WTC11 (cell line): ENCODE measurements around the gene CD1B. TPM values are rescaled to one million over a fixed set of nuclear protein-coding genes. Genes with fewer than 3 reads are reported as not detected.

ENCODE experiments used
- ATAC-seq: fragments of 200-7000 bp; cut with Tn5 transposase; 2 replicates; pipeline ENCODE4 v1.10.0; 2021; ENCODE audit warnings: mild to moderate bottlenecking, moderate library complexity
- CTCF ChIA-PET: fragments of 300-600 bp; sonication (Branson Sonifier 250); formaldehyde crosslinking; loops from one replicate; lab custom pipeline; 2021; ENCODE audit warnings: antibody characterized with exemption; lab: Charles Lee
- POLR2A ChIA-PET: fragments of 350-600 bp; sonication (Branson Sonifier 250); formaldehyde crosslinking; loops from one replicate; lab custom pipeline; 2021; ENCODE audit warnings: antibody characterized with exemption; lab: Charles Lee
- DNase-seq: peaks from one replicate; pipeline ENCODE4 v3.0.0; 2021; ENCODE audit warnings: low spot score
- H3K27ac Mint-ChIP-seq: 2 replicates; pipeline ENCODE4 v1.8.0; 2021; ENCODE audit warnings: mixed read lengths
- H3K27me3 Mint-ChIP-seq: 2 replicates; pipeline ENCODE4 v1.8.0; 2021; ENCODE audit warnings: low read depth, mild to moderate bottlenecking, moderate library complexity, mixed read lengths
- H3K36me3 Mint-ChIP-seq: 2 replicates; pipeline ENCODE4 v1.8.0; 2021; ENCODE audit warnings: mixed read lengths
- H3K4me1 Mint-ChIP-seq: 2 replicates; pipeline ENCODE4 v1.8.0; 2022; ENCODE audit warnings: mixed read lengths
- H3K4me3 Mint-ChIP-seq: 2 replicates; pipeline ENCODE4 v1.8.0; 2021; ENCODE audit warnings: mild to moderate bottlenecking, moderate library complexity, mixed read lengths
- H3K9me3 Mint-ChIP-seq: 2 replicates; pipeline ENCODE4 v1.8.0; 2021; ENCODE audit warnings: mixed read lengths
- ATF3 ChIP-seq: sonication (generic); formaldehyde crosslinking; conservative IDR thresholded peaks from 2 replicates; pipeline ENCODE4 v1.8.1; 2022; ENCODE audit warnings: mild to moderate bottlenecking, missing genetic modification reagents
- ATF6 ChIP-seq: sonication (generic); formaldehyde crosslinking; IDR thresholded peaks from 2 replicates; pipeline ENCODE4 v1.8.1; 2023; ENCODE audit warnings: mild to moderate bottlenecking, missing genetic modification reagents
- CBFB ChIP-seq: sonication (generic); formaldehyde crosslinking; IDR thresholded peaks from 2 replicates; pipeline ENCODE4 v1.8.1; 2022; ENCODE audit warnings: mild to moderate bottlenecking, low read depth, missing genetic modification reagents
- CREM ChIP-seq: sonication (generic); formaldehyde crosslinking; IDR thresholded peaks from 2 replicates; pipeline ENCODE4 v1.8.1; 2022; ENCODE audit warnings: mild to moderate bottlenecking, missing genetic modification reagents, moderate library complexity
- ELF4 ChIP-seq: sonication (generic); formaldehyde crosslinking; IDR thresholded peaks from 2 replicates; pipeline ENCODE4 v1.8.1; 2022; ENCODE audit warnings: low read depth, mild to moderate bottlenecking, moderate library complexity, missing genetic modification reagents
- ERG ChIP-seq: fragments of 250-450 bp; sonication (Bioruptor Pico); IDR thresholded peaks from 2 replicates; pipeline ENCODE4 v1.8.0; 2021; ENCODE audit warnings: mild to moderate bottlenecking
- ESRRA ChIP-seq: sonication (generic); formaldehyde crosslinking; IDR thresholded peaks from 2 replicates; pipeline ENCODE4 v1.8.1; 2022; ENCODE audit warnings: mild to moderate bottlenecking, missing genetic modification reagents, borderline replicate concordance
- ETV6 ChIP-seq: sonication (generic); formaldehyde crosslinking; IDR thresholded peaks from 2 replicates; pipeline ENCODE4 v1.8.1; 2022; ENCODE audit warnings: mild to moderate bottlenecking, missing genetic modification reagents
- FOXP4 ChIP-seq: sonication (generic); formaldehyde crosslinking; IDR thresholded peaks from 2 replicates; pipeline ENCODE4 v1.8.0; 2022; ENCODE audit warnings: mild to moderate bottlenecking, missing genetic modification reagents
- HMGA2 ChIP-seq: fragments of 250-450 bp; sonication (Bioruptor Pico); IDR thresholded peaks from 2 replicates; pipeline ENCODE4 v1.4.0; 2021; ENCODE audit warnings: mild to moderate bottlenecking, moderate library complexity
- KAT7 ChIP-seq: sonication (generic); formaldehyde crosslinking; IDR thresholded peaks from 2 replicates; pipeline ENCODE4 v1.8.1; 2023; ENCODE audit warnings: missing genetic modification reagents, mild to moderate bottlenecking, borderline replicate concordance
- PREB ChIP-seq: sonication (generic); formaldehyde crosslinking; IDR thresholded peaks from 2 replicates; pipeline ENCODE4 v1.8.1; 2022; ENCODE audit warnings: mild to moderate bottlenecking, missing genetic modification reagents, moderate library complexity, borderline replicate concordance
- TEAD4 ChIP-seq: sonication (generic); formaldehyde crosslinking; IDR thresholded peaks from 2 replicates; pipeline ENCODE4 v1.8.0; 2022; ENCODE audit warnings: mild to moderate bottlenecking, missing genetic modification reagents
- USF2 ChIP-seq: sonication (generic); formaldehyde crosslinking; IDR thresholded peaks from 2 replicates; pipeline ENCODE4 v1.8.1; 2023; ENCODE audit warnings: mild to moderate bottlenecking, missing genetic modification reagents, moderate library complexity
- ZNF219 ChIP-seq: sonication (generic); formaldehyde crosslinking; IDR thresholded peaks from 2 replicates; pipeline ENCODE4 v1.8.0; 2023; ENCODE audit warnings: missing genetic modification reagents, mild to moderate bottlenecking, borderline replicate concordance
- ZNF425 ChIP-seq: fragments of 250-450 bp; sonication (Bioruptor Pico); conservative IDR thresholded peaks from 2 replicates; pipeline ENCODE4 v1.9.0; 2021; ENCODE audit warnings: mild to moderate bottlenecking
- ZNF512 ChIP-seq: sonication (generic); formaldehyde crosslinking; IDR thresholded peaks from 2 replicates; pipeline ENCODE4 v1.8.1; 2022; ENCODE audit warnings: missing genetic modification reagents, borderline replicate concordance
- ZNF532 ChIP-seq: fragments of 250-450 bp; sonication (Bioruptor Pico); IDR thresholded peaks from 2 replicates; pipeline ENCODE4 v1.9.0; 2021; ENCODE audit warnings: mild to moderate bottlenecking, borderline replicate concordance
- ZSCAN18 ChIP-seq: fragments of 250-450 bp; sonication (Bioruptor Pico); IDR thresholded peaks from 2 replicates; pipeline ENCODE4 v2.1.2; 2022; ENCODE audit warnings: mild to moderate bottlenecking, moderate library complexity
- total RNA-seq: library from RNA; stranded (reverse); gene quantifications from 3 replicates; pipeline ENCODE4 v1.2.3, GENCODE V29; 2021

The CD1B gene
- total RNA-seq, 1 experiment from 2014 or later = not detected

- ChIA-PET CTCF (interaction anchor here (1.0 kb wide), 1 partner anchor 502 kb away, joined by 3 read pairs; no protein-coding TSS in a partner anchor), POLR2A (no interaction called here)
- Mint-ChIP-seq H3K27me3 (no peaks in the 10 kb centered on the region), H3K27ac (no peak overlapping the region), H3K36me3 (no peaks in the 10 kb centered on the region), H3K4me1 (0 out of 2 replicates have a peak, but pooled peaks cover 2% of the 10 kb centered on the region), H3K4me3 (no peak overlapping the region), H3K9me3 (no peaks in the 10 kb centered on the region; the same call in 1 of the 2 replicates)
- ATAC-seq (no peak), DNase-seq (no peak)
- TF ChIP-seq ZSCAN18 (no peak), ETV6 (CRISPR knock-in tag) (no peak), ESRRA (CRISPR knock-in tag) (no peak), ZNF425 (CRISPR knock-in tag) (no peak), ATF3 (CRISPR knock-in tag) (no peak), ELF4 (no peak), KAT7 (CRISPR knock-in tag) (no peak), USF2 (CRISPR knock-in tag) (no peak), PREB (CRISPR knock-in tag) (no peak), ATF6 (CRISPR knock-in tag) (no peak), CREM (no peak), ZNF512 (CRISPR knock-in tag) (no peak), HMGA2 (CRISPR knock-in tag) (no peak), FOXP4 (CRISPR knock-in tag) (no peak), ZNF532 (CRISPR knock-in tag) (no peak), ZNF219 (CRISPR knock-in tag) (no peak), TEAD4 (CRISPR knock-in tag) (no peak), ERG (CRISPR knock-in tag) (no peak), CBFB (no peak)
These were observed 40.9 kb downstream of the CD1B start for GRCh38 chr1:158290321-158290844.
